ENCODE data around the gene SELENOK. TPM values are rescaled to one million over a fixed set of nuclear protein-coding genes. Genes with fewer than 3 reads are reported as not detected.

SELENOK gene
- total and polyA plus RNA-seq, 2 of the 13 experiments (the other 11 are each of a cell fraction or from before 2014, with no cell fraction given), result 67.0 to 81.0 TPM

DNA sequence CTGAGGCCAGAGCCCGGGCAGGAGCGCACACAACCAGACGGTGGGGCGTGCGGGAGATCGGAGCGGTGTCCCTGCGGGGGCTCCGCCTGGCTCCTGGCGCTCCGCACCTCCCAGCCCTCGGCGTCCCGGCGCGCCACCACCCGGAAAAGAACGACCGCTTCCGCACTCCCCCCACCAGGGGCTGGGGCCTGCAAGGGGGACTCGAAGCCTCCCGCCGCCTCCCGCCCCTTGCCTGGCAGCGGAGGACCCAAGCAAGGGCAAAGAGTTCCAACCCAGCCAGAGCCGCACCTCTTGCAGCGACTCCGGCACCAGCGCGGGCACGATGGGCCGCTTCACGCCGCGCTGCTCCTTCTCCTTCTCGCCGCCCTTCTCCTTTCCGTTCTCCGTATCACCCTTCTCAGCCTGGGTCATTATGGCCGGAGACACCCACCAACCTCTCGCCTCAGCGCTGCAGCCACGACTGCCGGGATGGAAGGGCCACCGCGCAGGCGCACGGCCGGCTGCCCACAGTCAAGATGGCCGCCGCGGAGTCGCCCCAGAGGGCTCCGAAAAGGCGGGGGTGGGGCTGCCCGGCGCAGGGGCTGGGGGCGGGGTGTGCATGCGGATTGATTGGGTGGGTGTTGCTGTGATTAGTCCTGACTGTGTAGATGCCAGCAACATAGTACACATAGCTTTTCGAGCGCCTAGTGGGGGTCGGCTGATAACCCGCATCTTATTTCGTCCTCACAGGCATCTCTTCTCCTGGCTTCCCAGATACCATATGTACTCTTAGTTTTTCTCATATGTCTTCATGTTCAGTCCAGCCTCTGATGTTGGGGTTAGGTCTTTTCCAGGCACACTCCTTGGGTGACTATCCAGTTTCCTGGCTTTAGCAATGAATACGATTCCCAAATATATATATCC lies 9.7 kb downstream of the SELENOK start, which contains the start of gene ACTR8 (continued):
- TF ChIP-seq, protein P1, sequence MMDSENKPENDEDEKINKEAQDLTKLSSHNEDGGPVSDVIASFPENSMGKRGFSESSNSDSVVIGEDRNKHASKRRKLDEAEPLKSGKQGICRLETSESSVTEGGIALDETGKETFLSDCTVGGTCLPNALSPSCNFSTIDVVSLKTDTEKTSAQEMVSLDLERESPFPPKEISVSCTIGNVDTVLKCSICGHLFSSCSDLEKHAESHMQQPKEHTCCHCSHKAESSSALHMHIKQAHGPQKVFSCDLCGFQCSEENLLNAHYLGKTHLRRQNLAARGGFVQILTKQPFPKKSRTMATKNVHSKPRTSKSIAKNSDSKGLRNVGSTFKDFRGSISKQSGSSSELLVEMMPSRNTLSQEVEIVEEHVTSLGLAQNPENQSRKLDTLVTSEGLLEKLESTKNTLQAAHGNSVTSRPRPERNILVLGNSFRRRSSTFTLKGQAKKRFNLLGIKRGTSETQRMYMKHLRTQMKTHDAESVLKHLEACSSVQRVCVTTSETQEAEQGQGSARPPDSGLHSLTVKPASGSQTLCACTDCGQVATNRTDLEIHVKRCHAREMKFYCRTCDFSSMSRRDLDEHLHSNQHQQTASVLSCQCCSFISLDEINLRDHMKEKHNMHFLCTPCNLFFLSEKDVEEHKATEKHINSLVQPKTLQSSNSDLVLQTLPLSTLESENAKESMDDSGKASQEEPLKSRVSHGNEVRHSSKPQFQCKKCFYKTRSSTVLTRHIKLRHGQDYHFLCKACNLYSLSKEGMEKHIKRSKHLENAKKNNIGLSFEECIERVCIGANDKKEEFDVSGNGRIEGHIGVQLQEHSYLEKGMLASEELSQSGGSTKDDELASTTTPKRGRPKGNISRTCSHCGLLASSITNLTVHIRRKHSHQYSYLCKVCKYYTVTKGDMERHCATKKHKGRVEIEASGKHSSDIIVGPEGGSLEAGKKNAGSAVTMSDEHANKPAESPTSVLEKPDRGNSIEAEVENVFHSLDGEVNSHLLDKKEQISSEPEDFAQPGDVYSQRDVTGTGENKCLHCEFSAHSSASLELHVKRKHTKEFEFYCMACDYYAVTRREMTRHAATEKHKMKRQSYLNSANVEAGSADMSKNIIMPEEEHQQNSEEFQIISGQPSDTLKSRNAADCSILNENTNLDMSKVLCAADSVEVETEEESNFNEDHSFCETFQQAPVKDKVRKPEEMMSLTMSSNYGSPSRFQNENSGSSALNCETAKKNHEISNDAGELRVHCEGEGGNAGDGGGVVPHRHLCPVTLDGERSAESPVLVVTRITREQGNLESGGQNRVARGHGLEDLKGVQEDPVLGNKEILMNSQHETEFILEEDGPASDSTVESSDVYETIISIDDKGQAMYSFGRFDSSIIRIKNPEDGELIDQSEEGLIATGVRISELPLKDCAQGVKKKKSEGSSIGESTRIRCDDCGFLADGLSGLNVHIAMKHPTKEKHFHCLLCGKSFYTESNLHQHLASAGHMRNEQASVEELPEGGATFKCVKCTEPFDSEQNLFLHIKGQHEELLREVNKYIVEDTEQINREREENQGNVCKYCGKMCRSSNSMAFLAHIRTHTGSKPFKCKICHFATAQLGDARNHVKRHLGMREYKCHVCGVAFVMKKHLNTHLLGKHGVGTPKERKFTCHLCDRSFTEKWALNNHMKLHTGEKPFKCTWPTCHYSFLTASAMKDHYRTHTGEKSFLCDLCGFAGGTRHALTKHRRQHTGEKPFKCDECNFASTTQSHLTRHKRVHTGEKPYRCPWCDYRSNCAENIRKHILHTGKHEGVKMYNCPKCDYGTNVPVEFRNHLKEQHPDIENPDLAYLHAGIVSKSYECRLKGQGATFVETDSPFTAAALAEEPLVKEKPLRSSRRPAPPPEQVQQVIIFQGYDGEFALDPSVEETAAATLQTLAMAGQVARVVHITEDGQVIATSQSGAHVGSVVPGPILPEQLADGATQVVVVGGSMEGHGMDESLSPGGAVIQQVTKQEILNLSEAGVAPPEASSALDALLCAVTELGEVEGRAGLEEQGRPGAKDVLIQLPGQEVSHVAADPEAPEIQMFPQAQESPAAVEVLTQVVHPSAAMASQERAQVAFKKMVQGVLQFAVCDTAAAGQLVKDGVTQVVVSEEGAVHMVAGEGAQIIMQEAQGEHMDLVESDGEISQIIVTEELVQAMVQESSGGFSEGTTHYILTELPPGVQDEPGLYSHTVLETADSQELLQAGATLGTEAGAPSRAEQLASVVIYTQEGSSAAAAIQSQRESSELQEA (CRISPR knock-in tag; IDR thresholded peaks at IDR 0.05; ENCODE audit: not compliant biosample characterization), result peak; percentile 40
- TF ChIP-seq NRL (CRISPR knock-in tag; IDR thresholded peaks at IDR 0.05; ENCODE audit: borderline replicate concordance) (peak; percentile 75; the same call in 1 of the 2 replicates), RFXANK (CRISPR knock-in tag; IDR thresholded peaks at IDR 0.05) (0 out of 2 replicates have a peak, but pooled peaks have one; percentile 50), IRF2 (CRISPR knock-in tag; IDR thresholded peaks at IDR 0.05) (peak; percentile 86; the same call in 1 of the 2 replicates), PHF5A (CRISPR knock-in tag; IDR thresholded peaks at IDR 0.05; ENCODE audit: low read depth, unreplicated experiment) (no peak), ZNF317 (CRISPR knock-in tag; IDR thresholded peaks at IDR 0.05) (peak; percentile 56; the same call in 1 of the 2 replicates), ZNF552 (CRISPR knock-in tag; IDR thresholded peaks at IDR 0.05; ENCODE audit: borderline replicate concordance) (peak; percentile 76; the same call in 1 of the 2 replicates), ZFP36L2 (CRISPR knock-in tag; IDR thresholded peaks at IDR 0.05) (0 out of 2 replicates have a peak, but pooled peaks have one; percentile 32), MAFK (conservative IDR thresholded peaks at IDR 0.05 in 1 of 2, IDR thresholded peaks at IDR 0.05 in 1 of 2; ENCODE audit: low read length in 2 of 2) (no peak), ELF3 (CRISPR knock-in tag; IDR thresholded peaks at IDR 0.05) (peak; percentile 91), GATA4 (IDR thresholded peaks at IDR 0.05; ENCODE audit: borderline replicate concordance, low read depth) (peak; percentile 71), ZNF652 (CRISPR knock-in tag; IDR thresholded peaks at IDR 0.05; ENCODE audit: borderline replicate concordance, low read depth) (0 out of 2 replicates have a peak, but pooled peaks have one; percentile 2), SP4 (CRISPR knock-in tag; IDR thresholded peaks at IDR 0.05) (peak; percentile 85), TCF7L2 (IDR thresholded peaks at IDR 0.05; ENCODE audit: low read depth, low read length) (no peak), RFXAP (CRISPR knock-in tag; IDR thresholded peaks at IDR 0.05; ENCODE audit: borderline replicate concordance) (peak; percentile 33; the same call in 1 of the 2 replicates)
- TF ChIP-seq, protein P2, sequence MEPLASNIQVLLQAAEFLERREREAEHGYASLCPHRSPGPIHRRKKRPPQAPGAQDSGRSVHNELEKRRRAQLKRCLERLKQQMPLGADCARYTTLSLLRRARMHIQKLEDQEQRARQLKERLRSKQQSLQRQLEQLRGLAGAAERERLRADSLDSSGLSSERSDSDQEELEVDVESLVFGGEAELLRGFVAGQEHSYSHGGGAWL (CRISPR knock-in tag; IDR thresholded peaks at IDR 0.05), result peak; percentile 84; the same call in 1 of the 2 replicates
- TF ChIP-seq, protein P3, sequence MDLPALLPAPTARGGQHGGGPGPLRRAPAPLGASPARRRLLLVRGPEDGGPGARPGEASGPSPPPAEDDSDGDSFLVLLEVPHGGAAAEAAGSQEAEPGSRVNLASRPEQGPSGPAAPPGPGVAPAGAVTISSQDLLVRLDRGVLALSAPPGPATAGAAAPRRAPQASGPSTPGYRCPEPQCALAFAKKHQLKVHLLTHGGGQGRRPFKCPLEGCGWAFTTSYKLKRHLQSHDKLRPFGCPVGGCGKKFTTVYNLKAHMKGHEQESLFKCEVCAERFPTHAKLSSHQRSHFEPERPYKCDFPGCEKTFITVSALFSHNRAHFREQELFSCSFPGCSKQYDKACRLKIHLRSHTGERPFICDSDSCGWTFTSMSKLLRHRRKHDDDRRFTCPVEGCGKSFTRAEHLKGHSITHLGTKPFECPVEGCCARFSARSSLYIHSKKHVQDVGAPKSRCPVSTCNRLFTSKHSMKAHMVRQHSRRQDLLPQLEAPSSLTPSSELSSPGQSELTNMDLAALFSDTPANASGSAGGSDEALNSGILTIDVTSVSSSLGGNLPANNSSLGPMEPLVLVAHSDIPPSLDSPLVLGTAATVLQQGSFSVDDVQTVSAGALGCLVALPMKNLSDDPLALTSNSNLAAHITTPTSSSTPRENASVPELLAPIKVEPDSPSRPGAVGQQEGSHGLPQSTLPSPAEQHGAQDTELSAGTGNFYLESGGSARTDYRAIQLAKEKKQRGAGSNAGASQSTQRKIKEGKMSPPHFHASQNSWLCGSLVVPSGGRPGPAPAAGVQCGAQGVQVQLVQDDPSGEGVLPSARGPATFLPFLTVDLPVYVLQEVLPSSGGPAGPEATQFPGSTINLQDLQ (CRISPR knock-in tag; IDR thresholded peaks at IDR 0.05), result peak; percentile 33; the same call in 1 of the 2 replicates
